ENCODE results near the gene CENPM.

DNA sequence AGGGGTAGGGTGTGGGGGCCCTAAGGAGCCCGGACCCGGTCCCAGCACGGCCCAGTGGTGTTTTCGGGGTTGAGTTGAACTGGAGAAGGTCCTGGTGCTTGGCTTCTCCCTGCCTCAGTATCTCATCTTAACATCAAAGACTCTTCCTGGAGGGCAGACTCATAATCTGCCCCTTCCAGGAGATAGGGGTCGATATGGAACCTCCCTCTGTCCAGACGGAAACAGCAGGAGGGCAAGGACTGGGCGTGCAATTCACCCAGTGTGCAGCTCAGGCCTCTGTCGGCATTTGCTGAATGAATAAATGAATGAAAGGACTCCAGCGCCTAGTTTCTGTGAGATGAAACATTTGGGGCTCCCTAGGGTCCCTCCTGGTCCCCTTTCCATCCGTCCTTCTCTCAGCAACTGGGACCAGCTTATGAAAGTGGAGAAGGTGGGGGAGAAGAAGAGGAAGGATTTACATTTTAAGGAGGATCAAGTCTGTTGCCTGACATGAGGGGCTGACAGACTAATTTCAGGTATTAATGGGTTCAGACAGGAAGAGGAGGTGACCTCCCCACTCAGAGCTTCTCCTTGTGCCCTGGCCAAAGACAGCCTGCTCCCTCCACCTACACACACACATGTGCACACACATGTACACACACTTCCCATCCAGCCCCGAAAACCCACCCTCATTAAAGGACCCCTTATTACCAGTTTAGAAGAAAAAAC lies 31.0 kb downstream of the CENPM start:
- TF ChIP-seq NEUROD1 (IDR thresholded peaks at IDR 0.05; ENCODE audit: borderline replicate concordance, low read depth, low read length, partially characterized antibody) (no peak), ZNF780A (CRISPR knock-in tag; IDR thresholded peaks at IDR 0.05) (no peak), KDM2B (CRISPR knock-in tag; IDR thresholded peaks at IDR 0.05) (no peak), NR3C1 (CRISPR knock-in tag; IDR thresholded peaks at IDR 0.05) (no peak), EP300 (IDR thresholded peaks at IDR 0.05; ENCODE audit: low read length) (no peak), FOXK2 (conservative IDR thresholded peaks at IDR 0.05 in 1 of 2, IDR thresholded peaks at IDR 0.05 in 1 of 2; ENCODE audit: low read depth in 2 of 2) (no peak), IRF2 (CRISPR knock-in tag; IDR thresholded peaks at IDR 0.05) (no peak), ESRRA (IDR thresholded peaks at IDR 0.05; ENCODE audit: borderline replicate concordance, low read depth) (no peak), CHCHD3 (CRISPR knock-in tag; IDR thresholded peaks at IDR 0.05) (no peak), MAFK (IDR thresholded peaks at IDR 0.05; ENCODE audit: low read length) (no peak), ELF4 (CRISPR knock-in tag; IDR thresholded peaks at IDR 0.05) (no peak)
- TF ChIP-seq, protein P1, sequence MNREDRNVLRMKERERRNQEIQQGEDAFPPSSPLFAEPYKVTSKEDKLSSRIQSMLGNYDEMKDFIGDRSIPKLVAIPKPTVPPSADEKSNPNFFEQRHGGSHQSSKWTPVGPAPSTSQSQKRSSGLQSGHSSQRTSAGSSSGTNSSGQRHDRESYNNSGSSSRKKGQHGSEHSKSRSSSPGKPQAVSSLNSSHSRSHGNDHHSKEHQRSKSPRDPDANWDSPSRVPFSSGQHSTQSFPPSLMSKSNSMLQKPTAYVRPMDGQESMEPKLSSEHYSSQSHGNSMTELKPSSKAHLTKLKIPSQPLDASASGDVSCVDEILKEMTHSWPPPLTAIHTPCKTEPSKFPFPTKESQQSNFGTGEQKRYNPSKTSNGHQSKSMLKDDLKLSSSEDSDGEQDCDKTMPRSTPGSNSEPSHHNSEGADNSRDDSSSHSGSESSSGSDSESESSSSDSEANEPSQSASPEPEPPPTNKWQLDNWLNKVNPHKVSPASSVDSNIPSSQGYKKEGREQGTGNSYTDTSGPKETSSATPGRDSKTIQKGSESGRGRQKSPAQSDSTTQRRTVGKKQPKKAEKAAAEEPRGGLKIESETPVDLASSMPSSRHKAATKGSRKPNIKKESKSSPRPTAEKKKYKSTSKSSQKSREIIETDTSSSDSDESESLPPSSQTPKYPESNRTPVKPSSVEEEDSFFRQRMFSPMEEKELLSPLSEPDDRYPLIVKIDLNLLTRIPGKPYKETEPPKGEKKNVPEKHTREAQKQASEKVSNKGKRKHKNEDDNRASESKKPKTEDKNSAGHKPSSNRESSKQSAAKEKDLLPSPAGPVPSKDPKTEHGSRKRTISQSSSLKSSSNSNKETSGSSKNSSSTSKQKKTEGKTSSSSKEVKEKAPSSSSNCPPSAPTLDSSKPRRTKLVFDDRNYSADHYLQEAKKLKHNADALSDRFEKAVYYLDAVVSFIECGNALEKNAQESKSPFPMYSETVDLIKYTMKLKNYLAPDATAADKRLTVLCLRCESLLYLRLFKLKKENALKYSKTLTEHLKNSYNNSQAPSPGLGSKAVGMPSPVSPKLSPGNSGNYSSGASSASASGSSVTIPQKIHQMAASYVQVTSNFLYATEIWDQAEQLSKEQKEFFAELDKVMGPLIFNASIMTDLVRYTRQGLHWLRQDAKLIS (CRISPR knock-in tag; IDR thresholded peaks at IDR 0.05) = no peak
- TF ChIP-seq, protein P2, sequence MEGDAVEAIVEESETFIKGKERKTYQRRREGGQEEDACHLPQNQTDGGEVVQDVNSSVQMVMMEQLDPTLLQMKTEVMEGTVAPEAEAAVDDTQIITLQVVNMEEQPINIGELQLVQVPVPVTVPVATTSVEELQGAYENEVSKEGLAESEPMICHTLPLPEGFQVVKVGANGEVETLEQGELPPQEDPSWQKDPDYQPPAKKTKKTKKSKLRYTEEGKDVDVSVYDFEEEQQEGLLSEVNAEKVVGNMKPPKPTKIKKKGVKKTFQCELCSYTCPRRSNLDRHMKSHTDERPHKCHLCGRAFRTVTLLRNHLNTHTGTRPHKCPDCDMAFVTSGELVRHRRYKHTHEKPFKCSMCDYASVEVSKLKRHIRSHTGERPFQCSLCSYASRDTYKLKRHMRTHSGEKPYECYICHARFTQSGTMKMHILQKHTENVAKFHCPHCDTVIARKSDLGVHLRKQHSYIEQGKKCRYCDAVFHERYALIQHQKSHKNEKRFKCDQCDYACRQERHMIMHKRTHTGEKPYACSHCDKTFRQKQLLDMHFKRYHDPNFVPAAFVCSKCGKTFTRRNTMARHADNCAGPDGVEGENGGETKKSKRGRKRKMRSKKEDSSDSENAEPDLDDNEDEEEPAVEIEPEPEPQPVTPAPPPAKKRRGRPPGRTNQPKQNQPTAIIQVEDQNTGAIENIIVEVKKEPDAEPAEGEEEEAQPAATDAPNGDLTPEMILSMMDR (IDR thresholded peaks at IDR 0.05 in 2 of 3, conservative IDR thresholded peaks at IDR 0.05 in 1 of 3; ENCODE audit: insufficient read depth in 2 of 3, low read depth in 1 of 3, low read length in 3 of 3) = no peak

All from K562 (cell line).